SK-N-SH treated with all-trans-retinoic acid at 6 μM for 48 hours (cell line): ENCODE data around the gene SCO2.

Experiments used
- ARNTL ChIP-seq: fragments of 450-650 bp; formaldehyde crosslinking; IDR thresholded peaks from 2 replicates; pipeline ENCODE4 v1.5.0; 2020; ENCODE audit warnings: low read depth, mild to moderate bottlenecking, moderate library complexity, borderline replicate concordance
- GLIS3 ChIP-seq: fragments of 250-450 bp; sonication (Bioruptor Pico); IDR thresholded peaks from 2 replicates; pipeline ENCODE4 v1.5.0; 2020; ENCODE audit warnings: mild to moderate bottlenecking, moderate library complexity
- RARB ChIP-seq: fragments of 250-450 bp; sonication (Bioruptor Pico); IDR thresholded peaks from 2 replicates; pipeline ENCODE4 v1.8.0; 2021; ENCODE audit warnings: mild to moderate bottlenecking, moderate library complexity
- TOX ChIP-seq: fragments of 250-450 bp; sonication (Bioruptor Pico); IDR thresholded peaks from 2 replicates; pipeline ENCODE4 v1.8.0; 2021; ENCODE audit warnings: mild to moderate bottlenecking, moderate library complexity, borderline replicate concordance
- ZFP30 ChIP-seq: fragments of 450-650 bp; formaldehyde crosslinking; IDR thresholded peaks from 2 replicates; pipeline ENCODE4 v1.5.0; 2022; ENCODE audit warnings: mild to moderate bottlenecking, moderate library complexity
- ZNF565 ChIP-seq: fragments of 450-650 bp; formaldehyde crosslinking; conservative IDR thresholded peaks from 2 replicates; pipeline ENCODE4 v1.5.0; 2020; ENCODE audit warnings: low read depth, mild to moderate bottlenecking, moderate library complexity
- ZNF70 ChIP-seq: fragments of 450-650 bp; formaldehyde crosslinking; IDR thresholded peaks from 2 replicates; pipeline ENCODE4 v1.5.0; 2020; ENCODE audit warnings: mild to moderate bottlenecking, moderate library complexity

DNA sequence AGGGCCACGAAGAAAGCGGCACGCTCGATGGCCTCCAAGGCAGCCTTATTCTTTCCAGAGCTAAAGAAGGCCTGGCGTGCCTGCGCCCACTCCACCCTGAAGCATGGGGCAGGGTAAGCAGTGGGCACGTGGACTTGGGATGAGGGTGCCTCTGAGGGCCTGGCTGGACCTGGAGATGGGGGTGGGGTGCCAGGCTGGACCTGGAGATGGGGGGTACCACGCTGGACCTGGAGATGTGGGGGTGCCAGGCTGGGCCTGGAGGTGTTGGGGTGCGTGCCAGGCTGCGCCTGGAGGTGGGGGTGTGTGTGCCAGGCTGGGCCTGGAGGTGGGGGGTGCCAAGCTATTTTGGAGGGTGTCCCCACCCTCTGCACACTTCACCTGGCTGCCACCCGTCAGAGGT, 47.6 kb upstream of the SCO2 start:
- TF ChIP-seq TOX (no peak), RARB (CRISPR knock-in tag) (no peak), ZNF565 (CRISPR knock-in tag) (no peak), GLIS3 (no peak), ZFP30 (CRISPR knock-in tag) (no peak), ARNTL (CRISPR knock-in tag) (no peak), ZNF70 (CRISPR knock-in tag) (no peak)
